ENCODE results near the gene PSENEN. TPM values are rescaled to one million over a fixed set of nuclear protein-coding genes. Genes with fewer than 3 reads are reported as not detected.

Gene PSENEN
- total RNA-seq, 4 donors from 2014 or later, result 8.3 to 48.2 (median 40.6) TPM

GRCh38 chr19:35773020-35773806, 27.8 kb downstream of the PSENEN start:
- no peak for DNase-seq
- H3K27ac ChIP-seq, result no peak overlapping the region
- H3K36me3 ChIP-seq, result no peaks in the 10 kb centered on the region
- H3K4me3 ChIP-seq, result no peak overlapping the region
- H3K4me1 ChIP-seq, result peaks cover 0 to 15% (median 5%) of the 10 kb centered on the region in 4 donors
- TF ChIP-seq CTCF (IDR thresholded peaks at IDR 0.05) (no peak), POLR2A (IDR thresholded peaks at IDR 0.05) (no peak)
- H3K27me3 ChIP-seq, result no peaks in the 10 kb centered on the region
- no peaks in the 10 kb centered on the region for H3K9me3 ChIP-seq

- Histone ChIP-seq H3K4me3 (peak overlapping the region; percentile 85 to 99 (median 94)), H3K36me3 (no peaks in the 10 kb centered on the region), H3K9me3 (no peaks in the 10 kb centered on the region), H3K27me3 (no peaks in the 10 kb centered on the region), H3K4me1 (peaks cover 0 to 15% (median 5%) of the 10 kb centered on the region in 4 donors), H3K27ac (no peak overlapping the region)
- TF ChIP-seq POLR2A (IDR thresholded peaks at IDR 0.05), result no peak
- peak in 1 of 3 donors; percentile 44 for DNase-seq
Measured at GRCh38 chr19:35774274-35775045, 29.0 kb downstream of the PSENEN start.

- TF ChIP-seq CTCF (IDR thresholded peaks at IDR 0.05) (no peak), POLR2A (IDR thresholded peaks at IDR 0.05) (no peak)
- Histone ChIP-seq H3K9me3 (no peaks in the 10 kb centered on the region), H3K27me3 (no peaks in the 10 kb centered on the region), H3K27ac (no peak overlapping the region), H3K4me3 (peak overlapping the region; percentile 85 to 99 (median 94)), H3K36me3 (no peaks in the 10 kb centered on the region), H3K4me1 (peaks cover 0 to 15% (median 5%) of the 10 kb centered on the region in 4 donors)
- DNase-seq, result no peak
Measured at GRCh38 chr19:35775046-35775297, 29.5 kb downstream of the PSENEN start.

GRCh38 chr19:35775298-35776101, 30.0 kb downstream of the PSENEN start, which contains the start of gene ARHGAP33:
Gene ARHGAP33 (plus strand): TSS chr19:35775564. CDS start chr19:35775659, 95 bp downstream.
- no peak for TF ChIP-seq POLR2A (IDR thresholded peaks at IDR 0.05)
- TF ChIP-seq CTCF (IDR thresholded peaks at IDR 0.05), result no peak
- peaks cover 0 to 15% (median 5%) of the 10 kb centered on the region in 4 donors for H3K4me1 ChIP-seq
- peak within 1 kb of the TSS; percentile 85 to 99 (median 94) for H3K4me3 ChIP-seq
- H3K36me3 ChIP-seq, result peaks cover 0 to 3% (median 0%) of the 10 kb centered on the region in 3 donors
- H3K27me3 ChIP-seq, result no peaks in the 10 kb centered on the region
- H3K9me3 ChIP-seq, result no peaks in the 10 kb centered on the region
- H3K27ac ChIP-seq, result peak within 1 kb of the TSS in 3 of 4 donors; percentile 14 to 66 (median 47)
- DNase-seq, result peak; percentile 98 to 100 (median 100)

GRCh38 chr19:35776102-35776788, 30.8 kb downstream of the PSENEN start:
- Histone ChIP-seq H3K9me3 (no peaks in the 10 kb centered on the region), H3K36me3 (peaks cover 0 to 7% (median 0%) of the 10 kb centered on the region in 3 donors), H3K4me3 (peak overlapping the region; percentile 85 to 99 (median 94)), H3K27me3 (no peaks in the 10 kb centered on the region), H3K27ac (peak overlapping the region in 2 of 4 donors; percentile 14 to 66), H3K4me1 (peaks cover 0 to 15% (median 5%) of the 10 kb centered on the region in 4 donors)
- TF ChIP-seq POLR2A (IDR thresholded peaks at IDR 0.05) (no peak), CTCF (IDR thresholded peaks at IDR 0.05) (no peak)
- peak in 1 of 3 donors; percentile 40 for DNase-seq

Data from Peyer's patch (tissue), 4 donors.